GM18870 (cell line): ENCODE results near the gene RNU6-1.

ENCODE experiments used
- ATAC-seq: cut with Tn5 transposase; IDR thresholded peaks from one replicate; pipeline ENCODE4 v1.9.1; 2021; ENCODE audit warnings: moderate library complexity; ENCODE audit not compliant: unreplicated experiment

The RNU6-1 gene

DNA sequence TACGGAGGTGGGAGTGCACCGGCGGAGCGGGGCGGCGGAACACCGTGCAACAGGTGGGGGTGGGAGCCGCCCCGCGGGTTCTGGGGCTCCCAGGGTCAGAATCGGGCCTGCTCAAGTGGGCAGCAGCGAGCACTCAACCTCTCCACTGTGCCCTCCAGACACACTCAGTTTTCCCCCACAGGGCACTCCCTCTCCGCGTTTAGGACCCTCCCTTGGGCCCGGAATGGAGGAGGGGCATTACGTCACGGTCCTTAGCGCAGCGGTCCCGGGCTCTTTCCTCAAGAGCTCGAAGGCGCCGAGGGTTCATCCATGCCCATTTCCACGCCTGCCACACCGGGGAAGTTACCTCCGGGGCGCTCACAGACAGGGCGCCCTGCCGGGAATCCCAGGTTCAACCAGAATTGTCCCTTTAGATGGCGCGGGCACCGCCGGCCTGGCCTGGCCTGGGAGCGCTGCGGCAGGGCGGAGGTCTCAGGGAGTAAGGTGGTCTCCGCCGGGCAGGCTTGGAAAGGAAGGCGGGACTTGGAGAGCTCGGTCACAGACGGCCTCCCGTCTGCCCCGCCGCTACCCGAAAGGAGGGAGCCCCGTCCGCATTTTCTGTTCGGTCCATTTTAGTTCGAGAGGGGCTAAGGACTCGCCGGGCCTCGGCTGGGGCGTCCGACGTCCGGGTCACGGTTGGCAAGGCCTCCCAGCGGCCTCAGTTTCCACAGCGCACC, 5.1 kb downstream of the RNU6-1 start:
- no peak for ATAC-seq

DNA sequence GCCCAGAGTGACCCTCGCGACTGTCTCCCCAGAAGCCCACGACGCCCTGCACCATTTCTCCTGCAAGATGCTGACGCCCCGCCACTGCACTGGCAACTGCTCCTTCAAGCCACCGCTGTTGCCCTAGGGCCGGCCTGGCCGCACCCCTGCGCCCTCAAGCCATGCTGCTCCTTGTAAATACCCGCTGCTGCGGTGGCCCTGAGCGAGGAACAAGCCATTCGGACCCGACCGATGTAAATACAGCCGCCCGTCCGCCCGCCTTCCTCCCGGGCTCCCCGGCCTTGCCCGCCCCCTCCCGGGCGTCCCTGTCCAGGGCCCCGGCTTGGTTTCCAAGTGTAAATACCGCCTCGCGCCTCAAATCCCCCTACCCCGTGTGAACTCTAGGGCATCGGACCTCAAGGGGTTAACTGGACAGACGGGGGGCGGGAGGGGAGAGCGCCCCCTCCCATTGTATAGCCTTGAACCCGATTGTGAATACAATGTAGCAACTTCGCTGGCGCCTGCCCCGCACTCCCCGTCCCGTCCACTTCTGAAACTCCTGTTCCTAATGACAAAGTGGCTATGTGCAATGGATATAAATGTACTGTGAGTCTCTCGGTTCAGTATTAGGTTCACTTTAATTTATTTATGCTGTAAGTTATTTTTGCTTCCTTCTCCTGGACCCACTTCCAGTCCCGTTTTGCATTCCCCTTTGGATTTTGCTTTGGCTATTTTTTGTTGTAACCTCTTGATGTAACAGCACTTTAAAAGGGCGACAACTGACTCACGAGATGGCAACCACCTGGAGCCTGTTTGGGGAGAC, 5.9 kb downstream of the RNU6-1 start:
- no peak for ATAC-seq

DNA sequence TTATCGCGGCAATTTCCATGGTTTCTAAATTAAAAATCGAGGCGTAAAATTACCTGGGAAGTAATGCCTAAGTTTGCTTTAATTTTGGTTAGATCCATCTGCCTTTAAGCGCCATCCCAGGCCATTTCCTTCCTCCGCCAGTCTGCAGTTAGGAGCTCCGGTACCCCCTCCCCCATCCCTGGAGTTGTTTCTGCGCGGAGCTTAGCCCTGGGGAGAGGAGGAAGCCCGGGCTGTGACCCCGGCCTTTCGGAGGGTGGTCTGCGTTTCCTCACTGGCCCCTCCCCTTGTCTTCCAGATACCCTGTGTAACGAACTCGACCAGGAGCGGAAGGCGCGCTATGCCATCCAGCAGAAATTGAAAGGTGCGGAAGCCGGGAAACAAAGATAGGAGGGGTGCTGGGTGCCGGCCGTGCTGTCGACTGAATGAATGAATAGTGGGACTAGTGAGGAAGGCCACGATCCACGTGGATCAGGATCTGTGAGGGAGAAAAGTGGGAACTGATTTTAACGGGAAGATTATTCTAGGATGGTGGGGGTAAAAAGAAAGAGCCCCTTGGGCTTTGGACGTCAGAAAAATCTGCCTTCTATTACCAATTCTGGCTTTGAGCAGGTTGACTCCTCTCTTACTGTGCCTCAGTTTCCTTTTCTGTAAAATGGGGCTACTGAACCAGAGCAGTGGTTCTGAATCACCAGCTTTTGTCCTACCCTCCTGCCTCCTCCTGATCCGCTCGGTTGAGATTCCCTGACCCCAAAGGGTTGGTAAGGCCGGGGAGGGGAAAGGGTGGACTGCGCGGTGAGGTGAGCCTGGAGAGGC, 6.7 kb downstream of the RNU6-1 start:
- no peak for ATAC-seq

DNA sequence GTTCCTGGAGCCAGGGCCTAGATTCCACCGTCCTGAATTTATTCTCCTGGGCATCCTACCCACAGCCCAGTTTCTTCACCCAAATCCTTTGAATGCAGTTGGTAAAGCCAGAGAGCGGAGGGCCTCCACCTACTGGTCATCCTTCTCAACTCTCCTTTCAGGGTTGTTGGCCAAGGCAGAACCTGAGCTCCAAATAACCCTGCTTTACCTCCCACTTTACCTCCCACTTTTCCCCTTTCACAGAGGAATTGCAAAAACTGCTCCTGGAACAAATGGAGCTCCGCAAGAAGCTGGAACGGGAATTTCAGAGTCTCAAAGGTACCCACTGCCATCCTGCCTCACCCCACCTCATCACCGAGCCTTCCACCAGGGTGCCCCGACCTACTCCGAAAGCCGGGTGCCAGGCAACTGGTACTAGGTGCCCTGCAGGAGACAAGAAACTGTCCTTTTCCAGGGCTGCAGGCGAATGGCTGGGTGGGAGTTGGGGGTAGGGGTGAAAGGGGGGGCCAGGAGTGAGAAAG, 7.8 kb downstream of the RNU6-1 start:
- no peak for ATAC-seq

DNA sequence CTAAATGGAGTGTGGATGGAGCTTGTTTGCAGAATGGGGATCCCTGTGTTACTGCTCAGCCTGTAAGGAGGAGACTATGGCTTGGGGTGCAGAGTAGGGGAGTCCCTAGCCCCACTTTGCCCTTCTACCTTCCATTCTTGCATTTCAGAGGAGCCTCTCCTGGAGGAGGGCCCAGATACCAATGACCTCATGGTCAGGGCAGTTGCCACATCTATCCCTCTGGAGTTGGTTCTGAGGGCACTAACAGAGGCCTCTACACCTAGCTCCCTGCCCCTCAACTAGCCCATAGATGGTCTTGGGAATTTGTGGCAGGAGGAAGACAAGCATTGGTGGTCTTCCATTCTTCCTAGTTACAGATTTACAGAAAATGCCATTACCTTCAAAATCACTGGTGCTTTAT, 8.5 kb downstream of the RNU6-1 start:
- ATAC-seq, result no peak

DNA sequence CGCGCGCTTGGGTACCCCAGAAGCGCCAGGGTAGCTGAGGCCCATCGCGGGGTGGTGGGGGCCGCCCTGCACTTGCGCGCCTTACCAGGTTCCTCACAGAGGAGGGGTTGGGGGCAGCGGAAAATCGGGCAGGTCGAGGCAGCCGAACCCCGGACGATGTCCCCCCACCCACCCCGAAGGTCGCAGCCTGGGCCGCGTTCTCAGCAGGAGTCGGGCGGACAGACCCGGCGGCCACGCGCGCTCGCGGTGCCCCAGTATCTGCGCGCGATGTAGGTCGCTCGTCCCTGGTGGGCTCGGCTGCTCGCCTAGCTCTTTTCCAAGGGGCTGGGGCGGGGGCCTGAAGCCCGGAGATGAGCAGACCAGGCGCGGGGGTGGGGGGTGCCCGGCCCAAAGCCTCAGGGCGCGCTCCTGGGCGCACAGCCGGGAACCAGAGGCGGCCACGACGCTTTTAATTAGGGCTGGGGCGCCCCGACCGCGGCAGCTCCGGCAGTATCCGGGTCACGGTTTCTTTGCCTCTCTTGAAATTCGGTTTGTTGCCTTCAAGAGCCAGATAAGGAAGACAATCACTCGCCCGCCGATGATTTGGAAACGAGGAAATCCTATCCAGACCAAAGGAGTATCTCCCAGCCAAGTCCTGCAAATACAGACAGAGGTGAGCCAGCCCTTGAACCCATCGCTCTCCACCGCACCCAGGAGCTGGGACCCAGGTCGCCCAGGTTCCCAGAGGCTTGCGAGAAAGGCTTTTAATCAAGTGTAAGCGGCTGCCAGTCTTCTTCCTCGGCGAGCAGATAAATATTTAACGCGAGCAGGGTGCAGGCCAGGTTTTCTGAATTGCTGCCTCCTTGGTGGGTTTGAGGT, 10.0 kb downstream of the RNU6-1 start:
- ATAC-seq, result no peak

DNA sequence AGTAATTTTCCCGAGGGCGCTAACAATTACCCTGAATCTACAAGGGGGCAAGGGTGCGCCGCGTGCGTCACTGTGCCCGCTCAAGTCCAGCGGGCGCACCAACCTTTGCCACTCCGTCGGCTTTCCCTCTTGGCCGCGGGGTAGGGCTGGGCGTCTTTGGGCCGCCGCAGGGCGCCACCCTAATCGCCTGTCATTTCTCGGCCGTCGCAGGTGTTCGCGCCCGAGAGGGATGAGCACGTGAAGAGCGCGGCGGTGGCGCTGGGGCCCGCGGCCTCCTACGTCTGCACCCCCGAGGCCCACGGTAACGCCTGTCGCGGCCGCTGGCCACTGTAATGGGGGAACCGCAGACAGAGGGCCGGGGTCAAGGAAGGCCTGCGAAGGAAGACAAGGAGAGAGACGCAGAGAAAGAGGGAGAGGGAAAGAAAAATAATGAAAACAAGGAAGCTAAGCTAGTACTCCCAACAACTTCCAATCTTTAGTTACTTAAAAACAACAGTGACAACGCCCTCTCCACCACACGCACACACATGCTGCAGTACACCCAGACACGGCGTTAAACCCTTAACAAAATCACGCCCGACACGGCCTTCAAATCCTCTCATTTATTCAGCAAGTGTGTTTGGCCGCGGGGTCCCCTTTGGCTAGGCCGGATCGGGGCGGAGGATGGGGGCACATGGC, 10.7 kb downstream of the RNU6-1 start:
- ATAC-seq, result no peak

DNA sequence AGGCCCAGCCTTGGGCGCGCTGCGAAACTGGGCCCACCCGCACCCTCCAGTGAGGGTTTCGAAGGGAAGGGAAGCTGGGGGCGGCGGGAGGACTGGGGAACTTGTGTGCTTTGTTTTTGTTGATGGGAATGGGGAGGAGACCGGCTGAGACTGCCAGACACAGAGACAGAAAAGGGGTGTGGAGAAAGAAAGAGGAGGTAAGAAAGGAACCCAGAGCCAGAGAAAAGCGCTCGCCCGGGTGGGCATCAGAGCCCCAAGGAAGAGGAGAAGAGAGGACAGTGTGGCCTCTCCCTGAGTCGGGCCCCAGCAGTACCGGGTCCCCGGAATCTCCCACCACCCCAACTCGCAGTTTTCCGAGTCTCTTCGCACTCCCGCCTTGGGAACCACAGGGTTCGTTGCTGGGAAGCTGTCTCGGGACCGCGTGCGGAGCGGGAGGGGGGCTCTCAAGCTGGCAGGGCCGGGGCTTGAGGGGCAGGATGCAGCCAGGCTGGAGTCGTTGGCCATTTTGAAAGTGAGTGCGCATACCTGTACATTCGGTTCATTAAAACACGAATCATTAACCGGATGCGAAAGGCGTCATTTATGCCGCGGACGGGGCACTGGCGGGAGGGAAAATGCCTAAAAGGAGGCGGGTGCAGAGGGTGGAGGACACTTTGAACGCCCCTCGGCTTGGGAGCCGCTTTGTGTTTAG, 11.4 kb downstream of the RNU6-1 start:
- ATAC-seq, result no peak

DNA sequence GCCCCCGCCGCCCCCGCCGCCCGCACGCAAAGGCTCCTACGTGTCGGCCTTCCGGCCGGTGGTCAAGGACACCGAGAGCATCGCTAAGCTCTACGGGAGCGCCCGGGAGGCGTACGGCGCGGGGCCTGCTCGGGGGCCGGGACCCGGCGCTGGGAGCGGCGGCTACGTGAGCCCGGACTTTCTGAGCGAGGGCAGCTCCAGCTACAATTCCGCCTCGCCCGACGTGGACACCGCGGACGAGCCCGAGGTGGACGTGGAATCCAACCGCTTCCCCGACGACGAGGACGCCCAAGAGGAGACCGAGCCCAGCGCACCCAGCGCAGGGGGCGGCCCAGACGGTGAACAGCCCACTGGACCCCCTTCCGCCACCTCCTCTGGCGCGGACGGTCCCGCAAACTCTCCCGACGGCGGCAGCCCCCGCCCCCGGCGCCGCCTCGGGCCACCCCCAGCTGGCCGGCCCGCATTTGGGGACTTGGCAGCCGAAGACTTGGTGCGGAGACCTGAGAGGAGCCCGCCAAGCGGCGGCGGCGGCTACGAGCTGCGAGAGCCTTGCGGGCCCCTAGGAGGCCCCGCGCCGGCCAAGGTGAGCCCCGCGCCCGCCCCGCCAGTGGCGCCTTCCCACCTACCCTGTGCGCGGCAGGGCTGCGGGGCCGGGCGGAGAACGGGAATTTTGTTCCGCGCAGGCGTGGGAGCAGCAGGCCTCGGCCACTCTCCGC, 12.1 kb downstream of the RNU6-1 start:
- no peak for ATAC-seq

DNA sequence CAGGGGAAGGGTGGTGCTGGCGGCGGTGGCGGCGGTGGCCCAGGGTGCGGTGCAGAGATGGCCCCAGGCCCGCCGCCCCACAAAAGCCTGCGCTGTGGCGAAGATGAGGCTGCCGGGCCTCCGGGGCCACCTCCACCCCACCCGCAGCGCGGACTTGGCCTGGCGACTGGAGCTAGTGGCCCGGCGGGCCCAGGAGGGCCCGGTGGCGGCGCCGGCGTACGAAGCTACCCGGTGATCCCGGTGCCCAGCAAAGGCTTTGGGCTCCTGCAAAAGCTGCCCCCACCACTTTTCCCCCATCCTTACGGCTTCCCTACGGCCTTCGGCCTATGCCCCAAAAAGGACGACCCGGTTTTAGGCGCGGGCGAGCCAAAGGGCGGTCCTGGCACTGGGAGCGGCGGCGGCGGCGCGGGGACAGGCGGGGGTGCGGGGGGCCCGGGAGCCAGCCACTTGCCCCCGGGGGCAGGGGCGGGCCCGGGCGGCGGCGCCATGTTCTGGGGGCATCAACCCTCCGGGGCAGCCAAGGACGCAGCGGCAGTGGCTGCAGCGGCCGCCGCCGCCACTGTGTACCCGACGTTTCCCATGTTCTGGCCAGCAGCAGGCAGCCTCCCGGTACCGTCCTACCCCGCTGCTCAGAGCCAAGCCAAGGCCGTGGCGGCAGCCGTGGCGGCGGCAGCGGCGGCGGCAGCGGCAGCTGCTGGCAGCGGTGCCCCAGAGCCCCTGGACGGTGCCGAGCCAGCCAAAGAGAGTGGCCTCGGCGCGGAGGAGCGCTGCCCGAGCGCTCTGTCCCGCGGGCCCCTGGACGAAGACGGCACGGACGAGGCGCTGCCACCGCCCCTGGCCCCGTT, 12.9 kb downstream of the RNU6-1 start:
- no peak for ATAC-seq

DNA sequence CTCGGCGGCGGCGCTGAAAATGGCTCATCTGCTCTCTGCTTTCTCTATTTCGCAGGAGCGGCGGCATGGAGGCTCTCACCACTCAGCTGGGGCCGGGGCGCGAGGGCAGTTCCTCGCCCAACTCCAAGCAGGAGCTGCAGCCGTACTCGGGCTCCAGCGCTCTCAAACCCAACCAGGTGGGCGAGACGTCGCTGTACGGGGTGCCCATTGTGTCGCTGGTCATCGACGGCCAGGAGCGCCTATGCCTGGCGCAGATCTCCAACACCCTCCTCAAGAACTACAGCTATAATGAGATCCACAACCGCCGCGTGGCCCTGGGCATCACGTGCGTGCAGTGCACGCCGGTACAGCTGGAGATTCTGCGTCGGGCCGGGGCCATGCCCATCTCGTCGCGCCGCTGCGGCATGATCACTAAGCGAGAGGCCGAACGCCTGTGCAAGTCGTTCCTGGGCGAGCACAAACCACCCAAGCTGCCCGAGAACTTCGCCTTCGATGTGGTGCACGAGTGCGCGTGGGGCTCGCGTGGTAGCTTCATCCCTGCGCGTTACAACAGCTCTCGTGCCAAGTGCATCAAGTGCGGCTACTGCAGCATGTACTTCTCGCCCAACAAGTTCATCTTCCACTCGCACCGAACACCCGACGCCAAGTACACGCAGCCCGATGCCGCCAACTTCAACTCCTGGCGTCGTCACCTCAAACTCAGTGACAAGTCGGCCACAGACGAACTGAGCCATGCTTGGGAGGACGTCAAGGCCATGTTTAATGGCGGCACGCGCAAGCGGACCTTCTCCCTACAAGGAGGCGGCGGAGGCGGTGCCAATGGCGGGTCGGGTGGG, 13.7 kb downstream of the RNU6-1 start:
- ATAC-seq, result no peak

DNA sequence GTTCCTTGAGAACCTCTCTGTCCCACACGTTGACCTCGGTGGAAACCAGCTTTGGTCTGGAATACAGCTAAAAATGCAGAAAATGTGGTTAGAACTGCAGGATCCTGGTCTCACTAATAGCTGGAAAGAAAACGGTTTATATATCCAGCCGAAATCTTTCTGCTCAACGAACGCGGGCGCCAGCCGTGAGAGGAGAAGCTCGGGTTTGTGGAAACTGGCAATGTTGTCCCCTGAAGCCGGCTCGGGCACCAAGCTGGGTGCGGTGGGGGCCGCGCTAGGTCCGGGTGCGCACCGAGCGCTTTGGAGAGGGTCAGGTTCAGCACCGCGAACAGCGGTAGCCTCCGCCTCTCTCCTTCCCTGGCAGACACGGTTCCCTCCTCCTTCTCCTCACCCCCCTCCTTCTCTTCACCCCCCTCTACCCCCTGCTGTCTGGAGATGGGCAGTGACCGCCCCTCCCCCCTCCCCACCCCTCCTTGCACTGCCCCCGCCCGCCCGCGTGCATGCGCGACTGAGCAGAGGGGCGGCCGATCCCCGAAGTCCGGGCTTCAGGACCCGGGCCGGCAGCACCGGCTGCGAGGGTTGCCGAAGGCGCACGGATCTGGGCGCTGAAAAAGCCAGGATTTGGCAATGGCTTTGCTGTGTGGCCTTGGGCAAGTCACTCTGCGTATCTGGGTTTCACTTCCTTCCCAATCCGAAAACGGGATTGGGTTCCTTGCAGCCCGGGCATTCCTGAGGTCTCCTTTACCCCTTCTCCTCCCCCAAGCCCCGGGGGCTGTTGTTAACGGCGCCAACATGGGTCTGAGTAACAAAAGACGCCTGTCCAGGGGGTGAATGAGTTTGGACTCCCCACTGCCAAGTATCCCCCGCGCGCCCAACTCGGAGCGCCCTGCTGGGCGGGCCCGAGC, 14.6 kb downstream of the RNU6-1 start, which contains the start of gene SKOR1:
TSS of gene SKOR1 (plus strand) at position 534 of the 905 bp plus-strand sequence. CDS start at position 628, 94 bp downstream.
- no peak for ATAC-seq

DNA sequence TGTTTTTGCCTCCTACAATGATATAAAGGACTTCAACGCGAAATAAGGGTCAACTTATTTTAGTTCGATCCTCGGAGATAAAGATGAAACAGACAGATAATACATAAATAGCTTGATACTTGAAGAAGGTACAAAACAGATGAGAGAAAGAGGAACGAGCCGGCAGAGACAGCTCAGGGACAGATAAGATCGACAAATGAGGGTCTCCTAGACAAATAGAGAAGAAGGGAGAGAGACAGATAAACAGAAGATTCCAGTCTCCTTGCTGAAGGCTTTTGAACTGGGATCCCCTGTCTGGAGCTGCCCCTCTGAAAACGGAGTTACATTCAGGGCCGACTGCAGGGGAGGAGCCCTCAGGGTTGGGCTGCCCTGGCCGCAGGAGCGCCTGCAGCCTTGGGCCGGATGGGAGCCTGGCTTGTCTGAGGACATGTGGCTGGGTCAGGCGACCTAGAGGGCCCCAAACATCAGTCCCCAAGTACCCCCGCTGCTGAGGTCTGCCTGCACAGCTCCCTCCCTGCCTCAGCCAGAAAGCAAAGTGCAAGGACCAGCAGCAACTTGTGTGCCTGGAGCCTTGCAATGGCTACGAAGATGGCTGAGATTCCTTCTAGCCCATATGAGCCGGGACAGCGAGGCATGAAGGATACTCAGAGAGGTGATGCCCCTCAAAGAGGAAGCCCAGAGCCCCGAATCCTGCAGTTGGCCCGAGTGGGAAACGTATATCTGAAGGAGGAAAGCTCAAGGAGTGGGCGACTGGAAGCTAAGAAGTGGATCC, 15.5 kb downstream of the RNU6-1 start:
- ATAC-seq, result no peak

DNA sequence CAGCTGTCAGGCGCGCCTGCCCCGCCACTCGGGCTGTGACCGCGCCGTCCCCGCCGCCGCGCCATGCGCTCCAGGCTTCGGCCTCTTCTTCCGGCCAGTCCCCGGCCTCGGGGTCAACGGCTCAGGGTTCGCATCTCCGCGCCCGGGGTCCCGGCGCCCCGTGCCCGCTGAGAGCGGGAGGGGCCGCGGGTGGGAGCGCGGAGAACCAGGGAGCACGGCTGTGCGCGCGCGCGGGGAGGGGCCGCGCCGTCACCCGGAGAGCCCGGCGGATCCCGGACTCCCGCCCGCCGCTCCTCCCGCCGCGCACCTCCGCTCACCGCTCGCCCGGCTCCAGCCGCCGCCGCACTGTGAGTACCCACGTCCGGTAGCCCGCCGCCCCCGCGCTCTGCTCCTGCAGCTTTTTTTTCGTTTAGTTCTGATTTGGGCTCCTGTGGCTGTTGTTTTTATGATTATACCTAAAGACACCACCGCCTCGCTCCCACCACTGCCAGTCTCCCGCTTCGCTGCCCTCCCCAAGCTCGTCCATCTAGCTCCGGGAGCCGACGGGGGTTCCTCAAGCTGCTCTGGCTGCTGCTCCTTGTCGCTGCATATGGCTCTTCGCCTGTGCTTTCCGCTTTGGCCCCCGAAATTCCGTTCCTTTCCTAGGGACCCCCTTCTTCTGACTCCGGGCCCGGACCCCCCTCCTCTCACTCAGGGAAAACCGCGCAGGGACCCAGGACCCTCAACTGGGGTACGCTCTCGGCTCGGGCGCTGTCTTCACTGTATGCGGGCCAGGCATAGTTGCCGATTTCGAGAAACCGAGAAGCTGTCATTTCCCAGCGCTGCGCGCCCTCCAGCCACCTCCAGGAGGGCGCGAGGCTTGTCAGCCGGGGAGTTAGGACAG, 16.3 kb downstream of the RNU6-1 start:
- ATAC-seq, result no peak
